H1 (cell line): Measurements from ENCODE around the gene FOXN3. TPM values are rescaled to one million over a fixed set of nuclear protein-coding genes. Genes with fewer than 3 reads are reported as not detected.

ENCODE experiments used
- CTCF ChIA-PET: fragments of 300-600 bp; sonication (Branson Sonifier 250); formaldehyde crosslinking; loops from one replicate; lab custom pipeline; 2021; ENCODE audit not compliant: partially characterized antibody; lab: Charles Lee
- POLR2A ChIA-PET: fragments of 300-600 bp; sonication (Branson Sonifier 250); formaldehyde crosslinking; loops from one replicate; lab custom pipeline; 2021; ENCODE audit warnings: inconsistent platforms; ENCODE audit not compliant: partially characterized antibody; lab: Charles Lee
- DNase-seq, 2 experiments: peaks; one replicate each; pipeline versions ENCODE4 v3.0.0 to v3.0.0-alpha.2; 2010 to 2022; ENCODE audit warnings: low spot score in 2 of 2, low read depth in 1 of 2, mixed read lengths in 1 of 2
- FAIRE-seq: peaks from 2 replicates; lab custom pipeline; 2011; peaks lifted over from hg19 to GRCh38; lab: Jason Lieb, UNC
- H2AFZ ChIP-seq: 2 replicates; pipeline ENCODE4 v1.8.1; 2012; ENCODE audit warnings: low read length, inconsistent platforms
- H2AK5ac ChIP-seq: 2 replicates; pipeline ENCODE4 v1.6.1; 2013; ENCODE audit warnings: low read depth, low read length
- H2BK120ac ChIP-seq: replicated peaks from 2 replicates; pipeline ENCODE3; 2013; ENCODE audit warnings: low read depth, low read length, inconsistent platforms
- H2BK12ac ChIP-seq: 2 replicates; pipeline ENCODE4 v1.6.1; 2013; ENCODE audit warnings: low read depth, low read length
- H2BK15ac ChIP-seq: 2 replicates; pipeline ENCODE4 v1.6.1; 2013; ENCODE audit warnings: low read length
- H2BK20ac ChIP-seq: 2 replicates; pipeline ENCODE4 v1.6.1; 2013; ENCODE audit warnings: low read length
- H2BK5ac ChIP-seq: 2 replicates; pipeline ENCODE4 v1.6.1; 2013; ENCODE audit warnings: low read depth, low read length
- H3K14ac ChIP-seq: 2 replicates; pipeline ENCODE4 v1.6.1; 2013; ENCODE audit warnings: inconsistent platforms; ENCODE audit not compliant: insufficient read length
- H3K18ac ChIP-seq: 2 replicates; pipeline ENCODE4 v1.6.1; 2013; ENCODE audit warnings: low read length; ENCODE audit errors: extremely low read depth
- H3K23ac ChIP-seq: 2 replicates; pipeline ENCODE4 v1.6.1; 2013; ENCODE audit warnings: inconsistent platforms; ENCODE audit not compliant: insufficient read length
- H3K23me2 ChIP-seq: 2 replicates; pipeline ENCODE4 v1.6.1; 2013; ENCODE audit warnings: low read depth, low read length
- H3K27ac ChIP-seq: 2 replicates; pipeline ENCODE4 v1.6.1; 2011; ENCODE audit warnings: low read depth, low read length, inconsistent platforms
- H3K27me3 ChIP-seq, 4 experiments: replicated peaks in 1 of 4; 1 replicate in 1 of 4; 2 replicates in 3 of 4; pipeline versions ENCODE4 v1.6.1 to v1.8.1; 2011 to 2013; ENCODE audit warnings: low read length in 3 of 4, mild to moderate bottlenecking in 3 of 4, inconsistent platforms in 2 of 4, mixed read lengths in 2 of 4, moderate library complexity in 1 of 4; ENCODE audit not compliant: control insufficient read depth in 3 of 4, insufficient read depth in 3 of 4; ENCODE audit errors: extremely low read depth in 1 of 4
- H3K36me3 ChIP-seq, 4 experiments: 2 replicates each; pipeline versions ENCODE4 v1.6.1 to v1.8.1; 2011 to 2013; ENCODE audit warnings: mild to moderate bottlenecking in 4 of 4, low read length in 3 of 4, moderate library complexity in 2 of 4, control low read depth in 1 of 4, inconsistent platforms in 1 of 4; ENCODE audit not compliant: insufficient read depth in 4 of 4, control insufficient read depth in 2 of 4
- H3K4ac ChIP-seq: replicated peaks from 2 replicates; pipeline ENCODE3; 2013; ENCODE audit warnings: low read length, low read depth, mixed read lengths, inconsistent platforms; ENCODE audit not compliant: insufficient read length
- H3K4me1 ChIP-seq, 4 experiments: replicated peaks in 1 of 4; 1 replicate in 1 of 4; 2 replicates in 3 of 4; pipeline versions ENCODE4 v1.6.1 to v1.8.1; 2011 to 2013; ENCODE audit warnings: low read length in 3 of 4, inconsistent platforms in 2 of 4, mixed read lengths in 1 of 4; ENCODE audit not compliant: insufficient read depth in 4 of 4, control insufficient read depth in 3 of 4
- H3K4me2 ChIP-seq, 2 experiments: 2 replicates each; pipeline versions ENCODE4 v1.6.1 to v1.8.1; 2011 to 2013; ENCODE audit warnings: low read depth in 2 of 2, low read length in 2 of 2, control low read depth in 1 of 2, inconsistent platforms in 1 of 2, mild to moderate bottlenecking in 1 of 2; ENCODE audit not compliant: insufficient read depth in 1 of 2
- H3K4me3 ChIP-seq, 4 experiments: fragments of 200-600, 300-600 bp in 1 of 4; sonication (generic), shearing (Covaris generic), sonication (Bioruptor Twin) in 1 of 4; 2 replicates each; pipeline versions ENCODE4 v1.5.1 to v1.8.1; 2011 to 2016; ENCODE audit warnings: low read length in 4 of 4, low read depth in 3 of 4, control low read depth in 2 of 4, inconsistent platforms in 2 of 4, mild to moderate bottlenecking in 2 of 4, mixed read lengths in 1 of 4, moderate library complexity in 1 of 4; ENCODE audit not compliant: insufficient read depth in 2 of 4; ENCODE audit errors: extremely low read depth in 1 of 4
- H3K56ac ChIP-seq: replicated peaks from 2 replicates; pipeline ENCODE3; 2013; ENCODE audit warnings: low read depth, mild to moderate bottlenecking, mixed read lengths, low read length, inconsistent platforms; ENCODE audit not compliant: insufficient read length
- H3K79me1 ChIP-seq: 2 replicates; pipeline ENCODE4 v1.6.1; 2013; ENCODE audit warnings: low read depth, low read length, control low read depth
- H3K79me2 ChIP-seq, 2 experiments: 2 replicates each; pipeline versions ENCODE4 v1.6.1 to v1.8.1; 2012 to 2013; ENCODE audit warnings: low read length in 2 of 2, mild to moderate bottlenecking in 2 of 2, inconsistent platforms in 1 of 2; ENCODE audit not compliant: insufficient read depth in 2 of 2, control insufficient read depth in 1 of 2
- H3K9ac ChIP-seq, 4 experiments: replicated peaks in 1 of 4; 1 replicate in 1 of 4; 2 replicates in 3 of 4; pipeline versions ENCODE4 v1.6.1 to v1.8.1; 2011 to 2013; ENCODE audit warnings: low read depth in 3 of 4, low read length in 3 of 4, control low read depth in 2 of 4, mild to moderate bottlenecking in 2 of 4, moderate library complexity in 2 of 4, inconsistent platforms in 1 of 4; ENCODE audit errors: extremely low read depth in 1 of 4
- H3K9me3 ChIP-seq, 2 experiments: 2 replicates each; pipeline versions ENCODE4 v1.6.1 to v1.8.1; 2012 to 2013; ENCODE audit warnings: mild to moderate bottlenecking in 2 of 2, moderate library complexity in 2 of 2, control low read depth in 1 of 2, inconsistent platforms in 1 of 2, low read depth in 1 of 2, low read length in 1 of 2, mixed read lengths in 1 of 2; ENCODE audit not compliant: insufficient read depth in 2 of 2
- H4K20me1 ChIP-seq, 2 experiments: replicated peaks in 1 of 2; 2 replicates each; pipeline versions ENCODE3 to v1.8.1; 2011 to 2013; ENCODE audit warnings: inconsistent platforms in 2 of 2, low read length in 2 of 2, mild to moderate bottlenecking in 1 of 2; ENCODE audit not compliant: insufficient read depth in 2 of 2, control insufficient read depth in 1 of 2
- H4K5ac ChIP-seq: 2 replicates; pipeline ENCODE4 v1.6.1; 2013; ENCODE audit warnings: low read length, low read depth, mixed read lengths, inconsistent platforms; ENCODE audit not compliant: insufficient read length
- H4K8ac ChIP-seq: 2 replicates; pipeline ENCODE4 v1.8.0; 2013; ENCODE audit warnings: mild to moderate bottlenecking, moderate library complexity, low read length, inconsistent platforms; ENCODE audit not compliant: insufficient read depth; ENCODE audit errors: extremely low read depth
- H4K91ac ChIP-seq: replicated peaks from 2 replicates; pipeline ENCODE3; 2013; ENCODE audit warnings: low read length, mixed read lengths, inconsistent platforms; ENCODE audit not compliant: insufficient read length
- CBX5 ChIP-seq: fragments of 300-800, 300-1000 bp; sonication (generic); IDR thresholded peaks from 2 replicates; pipeline ENCODE4 v1.7.1; 2016; ENCODE audit warnings: antibody characterized with exemption, low read length, low read depth
- CREB1 ChIP-seq: IDR thresholded peaks from 2 replicates; pipeline ENCODE4 v1.6.1; 2012; ENCODE audit warnings: inconsistent platforms
- CTBP2 ChIP-seq: IDR thresholded peaks from 2 replicates; pipeline ENCODE4 v1.7.0; 2011; ENCODE audit warnings: borderline replicate concordance, mild to moderate bottlenecking, moderate library complexity, mixed read lengths, low read length; ENCODE audit not compliant: insufficient read depth, insufficient read length
- HDAC2 ChIP-seq, 2 experiments: fragments of 300-600 bp in 1 of 2; sonication (generic) in 1 of 2; IDR thresholded peaks; 2 replicates each; pipeline ENCODE4 v1.6.1; 2011 to 2012; ENCODE audit warnings: low read depth in 2 of 2, low read length in 2 of 2, mild to moderate bottlenecking in 2 of 2, moderate library complexity in 2 of 2, borderline replicate concordance in 1 of 2, inconsistent platforms in 1 of 2
- MAFK ChIP-seq: IDR thresholded peaks from 2 replicates; pipeline ENCODE4 v1.6.1; 2012; ENCODE audit warnings: low read depth, mild to moderate bottlenecking, improper control_type of control experiment, low read length
- POLR2A ChIP-seq, 2 experiments: IDR thresholded peaks; 1 replicate in 1 of 2; 2 replicates in 1 of 2; pipeline ENCODE4 v1.6.1; 2011; ENCODE audit warnings: low read depth in 2 of 2, low read length in 2 of 2, mild to moderate bottlenecking in 2 of 2; ENCODE audit errors: control extremely low read depth in 1 of 2
- POLR2AphosphoS5 ChIP-seq: IDR thresholded peaks from 2 replicates; pipeline ENCODE4 v1.6.1; 2011; ENCODE audit warnings: low read depth, low read length
- RBBP5 ChIP-seq: IDR thresholded peaks from 2 replicates; pipeline ENCODE4 v1.7.1; 2012; ENCODE audit warnings: low read depth, mild to moderate bottlenecking, inconsistent platforms, low read length, moderate library complexity, borderline replicate concordance
- SIX5 ChIP-seq: IDR thresholded peaks from 2 replicates; pipeline ENCODE4 v1.6.1; 2011; ENCODE audit warnings: mild to moderate bottlenecking, low read depth, low read length
- TEAD4 ChIP-seq: IDR thresholded peaks from 2 replicates; pipeline ENCODE4 v1.6.1; 2012; ENCODE audit warnings: low read depth, low read length, inconsistent platforms, mixed read lengths
- WGBS, 2 experiments: shearing (Covaris generic) in 1 of 2; methylation state at CpG; one replicate each; pipeline versions ENCODE4 v1.1.6 to v1.1.7; 2013 to 2015; ENCODE audit warnings: low lambda C conversion rate in 2 of 2, mixed read lengths in 2 of 2, inconsistent platforms in 1 of 2, low coverage in 1 of 2, missing lambda C conversion rate in 1 of 2; ENCODE audit not compliant: insufficient replicate concordance in 2 of 2, insufficient coverage in 1 of 2, insufficient read length in 1 of 2; ENCODE audit errors: extremely low coverage in 1 of 2, missing lambda C conversion rate in 1 of 2; 5-methylcytosine and 5-hydroxymethylcytosine counted together
- polyA plus RNA-seq, 7 experiments: library from polyadenylated mRNA; depleted of rRNA in 3 of 7; stranded (reverse) in 5 of 7; unstranded in 2 of 7; fragments of >200 nt in 5 of 7; fragments of 200-250 nt in 2 of 7; gene quantifications; 1 replicate in 5 of 7; 2 replicates in 1 of 7; 4 replicates in 1 of 7; pipeline versions ENCODE4 v1.2.1 to v1.2.3, GENCODE V29; 2011 to 2013; ENCODE audit warnings: missing spikeins in 2 of 7, mixed read lengths in 2 of 7
- total RNA-seq: library from RNA; stranded (reverse); fragmentation: NEBNext Ultra II Directional; extraction: Animal tissue kit (Norgen Biotek cat#: 25700); gene quantifications from 2 replicates; pipeline ENCODE4 v1.2.1, GENCODE V29; 2021

FOXN3 gene
- total and polyA plus RNA-seq, 2 of the 8 experiments (the other 6 are each of a cell fraction or from before 2014, with no cell fraction given): 52.6 to 178 TPM

- Histone ChIP-seq H3K9ac (no peak overlapping the region; a peak in 1 of 7 replicates), H3K56ac (no peak overlapping the region), H2AFZ (no peak overlapping the region), H2BK5ac (no peak overlapping the region), H4K8ac (no peak overlapping the region), H2BK15ac (no peak overlapping the region), H3K4ac (no peak overlapping the region), H3K23ac (no peak overlapping the region), H4K5ac (no peak overlapping the region), H3K79me2 (peaks cover 0 to 82% of the 10 kb centered on the region in 2 experiments; a peak in 3 of 4 replicates), H3K18ac (no peak overlapping the region), H2BK20ac (no peak overlapping the region), H2AK5ac (no peak overlapping the region), H3K36me3 (peaks cover 0 to 5% (median 0%) of the 10 kb centered on the region in 4 experiments; a peak in 3 of 8 replicates), H3K4me1 (peaks cover 6 to 24% (median 19%) of the 10 kb centered on the region in 4 experiments), H3K79me1 (peaks cover 8% of the 10 kb centered on the region), H3K4me2 (no peak overlapping the region), H3K14ac (no peak overlapping the region), H4K20me1 (peaks cover 7% of the 10 kb centered on the region in 2 experiments), H4K91ac (no peak overlapping the region), H3K9me3 (no peaks in the 10 kb centered on the region), H2BK120ac (no peak overlapping the region), H3K27ac (no peak overlapping the region), H2BK12ac (no peak overlapping the region), H3K4me3 (no peak overlapping the region), H3K23me2 (no peaks in the 10 kb centered on the region; the same call in 1 of the 2 replicates), H3K27me3 (no peaks in the 10 kb centered on the region)
- TF ChIP-seq HDAC2 (IDR thresholded peaks at IDR 0.05; ENCODE audit: borderline replicate concordance in 1 of 2, low read depth in 2 of 2, low read length in 2 of 2) (no peak), SIX5 (no peak), MAFK (no peak), RBBP5 (no peak), CBX5 (no peak), POLR2AphosphoS5 (no peak; the same call in 1 of the 2 replicates), TEAD4 (no peak), CREB1 (no peak), CTBP2 (no peak), POLR2A (IDR thresholded peaks at IDR 0.05; ENCODE audit: control extremely low read depth in 1 of 2, low read depth in 2 of 2, low read length in 2 of 2) (no peak)
- WGBS, 2 experiments: 86% methylated on average over 9 of the region's 9 CpGs; no CpG with 5 or more reads in 1 of the 2 experiments
- FAIRE-seq: no peak
- DNase-seq: no peak
- ChIA-PET POLR2A (interaction anchor here (0.8 to 1.2 kb wide), 2 partner anchors 13 to 29 kb away, joined by 3 read pairs; no protein-coding TSS in a partner anchor), CTCF (interaction anchor here (0.7 to 1.3 kb wide), 2 partner anchors 16 to 289 kb away, joined by 3 to 4 read pairs; no protein-coding TSS in a partner anchor)
Measured at GRCh38 chr14:89310211-89310610, 106.8 kb downstream of the FOXN3 start.
